H1 (cell line): Measurements from ENCODE around the gene FAM210A. TPM values are rescaled to one million over a fixed set of nuclear protein-coding genes. Genes with fewer than 3 reads are reported as not detected.

Experiments
- CHD7 ChIP-seq: fragments of 300-600 bp; sonication (generic); IDR thresholded peaks from 2 replicates; pipeline ENCODE4 v1.7.1; 2012; ENCODE audit warnings: low read length, moderate library complexity, mild to moderate bottlenecking, inconsistent platforms; ENCODE audit not compliant: insufficient replicate concordance
- E2F6 ChIP-seq: IDR thresholded peaks from 2 replicates; pipeline ENCODE4 v1.6.1; 2012; ENCODE audit warnings: inconsistent platforms
- polyA plus RNA-seq, 7 experiments: library from polyadenylated mRNA; depleted of rRNA in 3 of 7; stranded (reverse) in 5 of 7; unstranded in 2 of 7; fragments of >200 nt in 5 of 7; fragments of 200-250 nt in 2 of 7; gene quantifications; 1 replicate in 5 of 7; 2 replicates in 1 of 7; 4 replicates in 1 of 7; pipeline versions ENCODE4 v1.2.1 to v1.2.3, GENCODE V29; 2011 to 2013; ENCODE audit warnings: missing spikeins in 2 of 7, mixed read lengths in 2 of 7
- total RNA-seq: library from RNA; stranded (reverse); fragmentation: NEBNext Ultra II Directional; extraction: Animal tissue kit (Norgen Biotek cat#: 25700); gene quantifications from 2 replicates; pipeline ENCODE4 v1.2.1, GENCODE V29; 2021

FAM210A gene
- total and polyA plus RNA-seq, 2 of the 8 experiments (the other 6 are each of a cell fraction or from before 2014, with no cell fraction given) = 8.2 to 25.4 TPM

DNA sequence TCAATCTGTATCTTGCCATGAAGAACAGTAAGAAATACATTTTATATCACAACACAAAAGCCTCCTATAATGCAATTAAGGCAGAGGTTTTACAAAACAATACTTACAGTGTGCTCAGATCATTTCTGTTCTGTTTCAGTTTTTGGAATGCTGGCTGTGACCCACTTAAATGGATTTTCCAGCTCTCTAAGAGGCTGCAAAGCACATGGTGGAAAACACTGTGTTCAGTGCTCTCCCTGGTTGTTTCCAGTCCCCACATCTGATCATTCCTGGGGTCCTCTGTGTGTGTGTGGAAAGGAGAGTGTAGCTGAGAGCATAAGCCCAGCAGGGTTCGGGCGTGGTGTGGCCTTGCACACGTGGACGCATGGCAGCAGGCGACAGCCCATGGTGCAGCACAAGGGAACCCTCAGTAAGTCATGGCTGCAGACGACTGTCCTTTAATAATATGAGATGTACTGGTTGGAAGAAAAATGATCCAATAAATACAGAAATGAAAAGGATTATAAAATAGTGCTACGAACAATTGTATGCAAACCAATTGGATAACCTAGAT, 95.6 kb downstream of the FAM210A start (continued):
- TF ChIP-seq E2F6 = no peak
- TF ChIP-seq CHD7 = no peak
